ENCODE results near the gene PRKCE.

DNA sequence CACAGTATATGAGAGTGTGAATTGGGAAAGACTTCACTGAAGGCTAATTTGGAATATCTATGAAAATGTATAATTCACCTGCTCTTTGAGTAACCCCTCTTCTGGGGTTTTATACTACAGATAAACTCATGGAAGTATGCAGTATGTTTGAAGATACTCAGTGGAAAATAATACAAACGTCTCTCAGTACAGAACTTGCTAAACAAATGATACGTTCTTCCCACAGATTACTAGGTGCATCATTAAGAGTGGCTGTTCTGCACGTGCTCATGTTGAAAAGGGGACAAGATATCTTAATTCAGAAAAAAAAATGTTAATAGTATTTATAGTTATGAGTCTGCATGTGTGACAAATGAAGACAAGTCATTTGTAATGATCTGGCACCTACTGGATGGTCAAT lies 575.5 kb downstream of the PRKCE start:
- no peak for TF ChIP-seq GTF2F1 (IDR thresholded peaks at IDR 0.05; ENCODE audit: borderline replicate concordance, low read depth, low read length)
- TF ChIP-seq CTCF (IDR thresholded peaks at IDR 0.05; ENCODE audit: control extremely low read depth in 1 of 3, insufficient read depth in 1 of 3, low read depth in 1 of 3, low read length in 3 of 3), result no peak
- no peak for TF ChIP-seq POLR2AphosphoS5 (IDR thresholded peaks at IDR 0.05; ENCODE audit: low read depth, low read length)
- no peak for TF ChIP-seq TAF1 (IDR thresholded peaks at IDR 0.05; ENCODE audit: low read depth, low read length)
- TF ChIP-seq TCF12 (IDR thresholded peaks at IDR 0.05; ENCODE audit: low read depth, low read length), result no peak
- TF ChIP-seq, protein P1, sequence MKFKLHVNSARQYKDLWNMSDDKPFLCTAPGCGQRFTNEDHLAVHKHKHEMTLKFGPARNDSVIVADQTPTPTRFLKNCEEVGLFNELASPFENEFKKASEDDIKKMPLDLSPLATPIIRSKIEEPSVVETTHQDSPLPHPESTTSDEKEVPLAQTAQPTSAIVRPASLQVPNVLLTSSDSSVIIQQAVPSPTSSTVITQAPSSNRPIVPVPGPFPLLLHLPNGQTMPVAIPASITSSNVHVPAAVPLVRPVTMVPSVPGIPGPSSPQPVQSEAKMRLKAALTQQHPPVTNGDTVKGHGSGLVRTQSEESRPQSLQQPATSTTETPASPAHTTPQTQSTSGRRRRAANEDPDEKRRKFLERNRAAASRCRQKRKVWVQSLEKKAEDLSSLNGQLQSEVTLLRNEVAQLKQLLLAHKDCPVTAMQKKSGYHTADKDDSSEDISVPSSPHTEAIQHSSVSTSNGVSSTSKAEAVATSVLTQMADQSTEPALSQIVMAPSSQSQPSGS (IDR thresholded peaks at IDR 0.05; ENCODE audit: low read length), result no peak
- no peak for TF ChIP-seq CBX5 (IDR thresholded peaks at IDR 0.05; ENCODE audit: low read depth, low read length)
- TF ChIP-seq MAX (IDR thresholded peaks at IDR 0.05), result no peak
- no peak for TF ChIP-seq JUN (IDR thresholded peaks at IDR 0.05; ENCODE audit: low read depth, low read length)
- no peak for TF ChIP-seq NRF1 (IDR thresholded peaks at IDR 0.05; ENCODE audit: low read depth, low read length)
- no peak for TF ChIP-seq SIN3A (conservative IDR thresholded peaks at IDR 0.05 in 1 of 2, IDR thresholded peaks at IDR 0.05 in 1 of 2; ENCODE audit: low read depth in 1 of 2, low read length in 2 of 2)
- no peak for TF ChIP-seq RNF2 (IDR thresholded peaks at IDR 0.05; ENCODE audit: borderline replicate concordance, low read depth, low read length, missing control alignments, poor library complexity, severe bottlenecking)
- no peak for TF ChIP-seq SRF (IDR thresholded peaks at IDR 0.05; ENCODE audit: low read depth, low read length)
- no peak for TF ChIP-seq BACH1 (IDR thresholded peaks at IDR 0.05; ENCODE audit: low read length)
